Natural killer cell (primary cell): Measurements from ENCODE around the gene SNX8. TPM values are rescaled to one million over a fixed set of nuclear protein-coding genes. Genes with fewer than 3 reads are reported as not detected.

Experiments
- ATAC-seq, 3 donors: fragments of 150-1000 bp in 2 of 3; fragments of 200-7000 bp in 1 of 3; cut with Tn5 transposase; 1 replicate in 1 of 3; 2 replicates in 2 of 3; pipeline ENCODE4 v1.10.0; 2021; ENCODE audit warnings: mild to moderate bottlenecking in 2 of 3, moderate library complexity in 2 of 3
- DNase-seq, 2 donors: peaks; one replicate each; pipeline versions ENCODE4 v3.0.0 to v3.0.0-alpha.2; 2013 to 2021; ENCODE audit warnings: mixed read lengths in 1 of 2
- H3K27ac ChIP-seq: one replicate; pipeline ENCODE4 v1.5.1; 2013; ENCODE audit warnings: mild to moderate bottlenecking, low read length
- H3K27me3 ChIP-seq: one replicate; pipeline ENCODE4 v1.6.1; 2013; ENCODE audit warnings: low read length; ENCODE audit not compliant: control insufficient read depth, insufficient read depth
- H3K36me3 ChIP-seq: one replicate; pipeline ENCODE4 v1.6.1; 2013; ENCODE audit warnings: low read length; ENCODE audit not compliant: control insufficient read depth, insufficient read depth
- H3K4me1 ChIP-seq: one replicate; pipeline ENCODE4 v1.6.1; 2013; ENCODE audit warnings: low read length; ENCODE audit not compliant: control insufficient read depth, insufficient read depth
- H3K4me3 ChIP-seq: one replicate; pipeline ENCODE4 v1.5.1; 2013; ENCODE audit warnings: low read length
- H3K9me3 ChIP-seq: one replicate; pipeline ENCODE4 v1.6.1; 2013; ENCODE audit warnings: low read length; ENCODE audit not compliant: control insufficient read depth, insufficient read depth
- H3K27ac Mint-ChIP-seq, 2 donors: one replicate each; pipeline ENCODE4 v1.8.0; 2022; ENCODE audit warnings: mild to moderate bottlenecking in 2 of 2, mixed read lengths in 2 of 2, moderate library complexity in 1 of 2
- H3K27me3 Mint-ChIP-seq, 2 donors: one replicate each; pipeline ENCODE4 v1.8.0; 2022; ENCODE audit warnings: low read depth in 2 of 2, mixed read lengths in 2 of 2
- H3K36me3 Mint-ChIP-seq: one replicate; pipeline ENCODE4 v1.8.0; 2022; ENCODE audit warnings: mixed read lengths
- H3K4me1 Mint-ChIP-seq, 2 donors: one replicate each; pipeline ENCODE4 v1.8.0; 2022; ENCODE audit warnings: mixed read lengths in 2 of 2
- H3K4me3 Mint-ChIP-seq: one replicate; pipeline ENCODE4 v1.8.0; 2022; ENCODE audit warnings: mild to moderate bottlenecking, moderate library complexity, mixed read lengths
- H3K9me3 Mint-ChIP-seq, 2 donors: one replicate each; pipeline ENCODE4 v1.8.0; 2022; ENCODE audit warnings: mixed read lengths in 2 of 2
- WGBS: methylation state at CpG from one replicate; pipeline ENCODE4 v1.1.7; 2013; ENCODE audit warnings: missing lambda C conversion rate; ENCODE audit not compliant: insufficient coverage; 5-methylcytosine and 5-hydroxymethylcytosine counted together
- intact Hi-C: fragments of 100-400 bp; cut with micrococcal nuclease; formaldehyde crosslinking; loops from one replicate; pipeline ENCODE4 v1.14.2; 2022
- total RNA-seq, 4 donors: library from RNA; stranded (reverse); fragments of 120-200 nt in 1 of 4; gene quantifications; one replicate each; pipeline versions ENCODE4 v1.2.3 to v1.2.4, GENCODE V29; 2013 to 2022
- TF ChIP-seq, protein P1 (sequence below): fragments of 200-600 bp; IDR thresholded peaks from one replicate; pipeline ENCODE4 v1.8.0; 2022; ENCODE audit warnings: antibody characterized with exemption

Gene SNX8
- total RNA-seq, 3 donors from 2014 or later (not counting 1 experiment from before 2014, with no cell fraction given) = 8.3 to 15.7 (median 12.6) TPM

DNA sequence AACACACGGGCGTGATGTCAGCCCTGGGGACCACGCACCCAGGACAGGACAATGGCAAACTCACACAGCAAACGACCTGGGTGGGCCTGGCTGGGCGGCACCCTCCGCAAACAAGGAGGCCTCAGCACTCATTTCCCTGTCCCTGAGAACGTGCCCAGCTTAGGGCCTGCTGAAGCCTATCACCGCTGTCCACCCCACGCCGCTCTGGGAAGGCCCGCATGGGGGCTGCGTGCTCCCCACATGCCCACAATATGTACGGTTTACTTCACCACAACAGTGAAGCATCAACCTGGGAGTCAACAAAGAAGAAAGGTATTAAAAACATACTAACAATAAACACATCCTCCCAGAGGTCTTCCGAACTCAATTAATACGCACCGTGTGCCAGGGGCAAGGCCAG is 93.7 kb downstream of the SNX8 start:
- Histone ChIP-seq H3K27me3 (no peaks in the 10 kb centered on the region), H3K4me1 (no peaks in the 10 kb centered on the region), H3K27ac (no peak overlapping the region), H3K4me3 (no peak overlapping the region), H3K36me3 (peaks cover 56% of the 10 kb centered on the region), H3K9me3 (no peaks in the 10 kb centered on the region)
- Mint-ChIP-seq H3K9me3 (no peaks in the 10 kb centered on the region), H3K4me1 (peaks cover 0 to 5% of the 10 kb centered on the region in 2 donors), H3K27ac (no peak overlapping the region), H3K36me3 (no peaks in the 10 kb centered on the region), H3K4me3 (no peak overlapping the region), H3K27me3 (no peaks in the 10 kb centered on the region)
- DNase-seq (no peak), ATAC-seq (no peak)
- 96% methylated on average over 16 of the region's 16 CpGs for WGBS
- TF ChIP-seq, protein P1, sequence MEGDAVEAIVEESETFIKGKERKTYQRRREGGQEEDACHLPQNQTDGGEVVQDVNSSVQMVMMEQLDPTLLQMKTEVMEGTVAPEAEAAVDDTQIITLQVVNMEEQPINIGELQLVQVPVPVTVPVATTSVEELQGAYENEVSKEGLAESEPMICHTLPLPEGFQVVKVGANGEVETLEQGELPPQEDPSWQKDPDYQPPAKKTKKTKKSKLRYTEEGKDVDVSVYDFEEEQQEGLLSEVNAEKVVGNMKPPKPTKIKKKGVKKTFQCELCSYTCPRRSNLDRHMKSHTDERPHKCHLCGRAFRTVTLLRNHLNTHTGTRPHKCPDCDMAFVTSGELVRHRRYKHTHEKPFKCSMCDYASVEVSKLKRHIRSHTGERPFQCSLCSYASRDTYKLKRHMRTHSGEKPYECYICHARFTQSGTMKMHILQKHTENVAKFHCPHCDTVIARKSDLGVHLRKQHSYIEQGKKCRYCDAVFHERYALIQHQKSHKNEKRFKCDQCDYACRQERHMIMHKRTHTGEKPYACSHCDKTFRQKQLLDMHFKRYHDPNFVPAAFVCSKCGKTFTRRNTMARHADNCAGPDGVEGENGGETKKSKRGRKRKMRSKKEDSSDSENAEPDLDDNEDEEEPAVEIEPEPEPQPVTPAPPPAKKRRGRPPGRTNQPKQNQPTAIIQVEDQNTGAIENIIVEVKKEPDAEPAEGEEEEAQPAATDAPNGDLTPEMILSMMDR = no peak
- intact Hi-C loops = no loop called here

DNA sequence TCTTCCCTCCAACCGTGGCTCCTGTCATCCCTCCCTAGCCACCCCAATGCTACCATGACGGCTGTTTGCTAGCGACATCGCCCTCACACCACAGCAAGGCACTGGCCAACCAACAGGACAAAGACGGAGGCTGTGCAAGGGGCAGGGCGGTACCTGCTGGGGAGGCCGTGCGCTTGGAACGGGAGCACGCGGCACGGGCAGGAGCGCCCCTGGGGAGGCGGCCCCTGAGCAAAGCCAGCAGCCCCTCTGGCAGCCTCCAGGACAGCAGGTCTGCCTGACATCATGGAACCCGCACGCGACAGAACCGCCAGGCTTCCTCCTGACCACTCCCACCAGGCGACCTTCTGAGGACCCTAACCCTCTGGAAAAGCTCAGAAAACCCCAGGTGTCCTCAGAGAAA is 94.2 kb downstream of the SNX8 start:
- H3K4me3 Mint-ChIP-seq = no peak overlapping the region
- H3K27ac Mint-ChIP-seq = no peak overlapping the region
- H3K27me3 ChIP-seq = no peaks in the 10 kb centered on the region
- DNase-seq (no peak), ATAC-seq (no peak)
- intact Hi-C loops = no loop called here
- no peaks in the 10 kb centered on the region for H3K36me3 Mint-ChIP-seq
- TF ChIP-seq, protein P1 = no peak
- no peak overlapping the region for H3K27ac ChIP-seq
- no peaks in the 10 kb centered on the region for H3K9me3 ChIP-seq
- H3K27me3 Mint-ChIP-seq = no peaks in the 10 kb centered on the region
- H3K4me1 ChIP-seq = no peaks in the 10 kb centered on the region
- H3K4me1 Mint-ChIP-seq = peaks cover 0 to 5% of the 10 kb centered on the region in 2 donors
- H3K36me3 ChIP-seq = peaks cover 53% of the 10 kb centered on the region
- WGBS = 98% methylated on average over 19 of the region's 19 CpGs
- H3K4me3 ChIP-seq = no peak overlapping the region
- no peaks in the 10 kb centered on the region for H3K9me3 Mint-ChIP-seq

DNA sequence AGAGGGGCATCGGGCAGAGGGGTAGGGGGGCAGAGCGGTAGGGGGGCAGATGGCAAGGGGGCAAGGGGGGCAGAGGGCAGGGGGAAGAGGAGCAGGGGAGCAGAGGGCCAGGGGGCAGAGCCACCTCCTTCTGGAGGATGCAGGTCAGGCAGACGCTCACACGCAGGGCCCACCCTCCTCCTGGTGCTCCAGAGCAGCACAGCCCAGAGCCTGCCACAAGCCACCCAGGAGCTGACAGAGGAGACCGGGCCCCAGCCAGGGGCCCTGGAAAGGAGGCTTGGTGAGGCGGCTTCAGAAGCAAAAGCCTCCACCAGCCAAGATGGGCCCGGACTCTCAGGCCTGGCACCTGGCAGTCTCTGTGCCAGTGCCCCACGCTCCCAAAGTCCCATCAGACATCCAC is 94.6 kb downstream of the SNX8 start:
- no peaks in the 10 kb centered on the region for H3K9me3 ChIP-seq
- intact Hi-C loops = no loop called here
- H3K4me1 ChIP-seq = no peaks in the 10 kb centered on the region
- H3K36me3 Mint-ChIP-seq = no peaks in the 10 kb centered on the region
- 97% methylated on average over 8 of the region's 8 CpGs for WGBS
- no peak for DNase-seq
- H3K36me3 ChIP-seq = peaks cover 50% of the 10 kb centered on the region
- H3K4me1 Mint-ChIP-seq = peaks cover 0 to 5% of the 10 kb centered on the region in 2 donors
- no peak overlapping the region for H3K4me3 ChIP-seq
- TF ChIP-seq, protein P1 = no peak
- H3K27me3 ChIP-seq = no peaks in the 10 kb centered on the region
- no peak overlapping the region for H3K4me3 Mint-ChIP-seq
- no peak for ATAC-seq
- H3K9me3 Mint-ChIP-seq = no peaks in the 10 kb centered on the region
- no peaks in the 10 kb centered on the region for H3K27me3 Mint-ChIP-seq
- H3K27ac Mint-ChIP-seq = no peak overlapping the region
- H3K27ac ChIP-seq = no peak overlapping the region

DNA sequence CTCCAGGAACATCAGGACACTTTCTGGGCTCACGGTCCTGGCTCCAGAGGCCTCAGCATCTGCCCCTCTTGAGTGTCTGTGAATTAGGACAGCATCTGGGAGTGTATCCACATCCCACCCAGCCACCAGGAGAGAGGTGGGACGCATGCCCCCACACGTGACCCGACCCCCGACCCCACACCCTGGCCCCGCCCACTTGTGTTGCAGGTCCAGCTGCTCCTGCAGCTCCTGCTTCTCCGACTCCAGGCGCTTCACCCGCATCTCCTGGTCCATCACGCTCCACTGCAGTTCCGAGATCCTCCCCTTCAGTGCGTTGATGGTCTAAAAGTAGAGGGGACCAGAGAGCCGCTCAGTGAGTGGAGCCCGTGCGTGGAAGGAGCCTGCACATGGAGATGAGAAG is 95.1 kb downstream of the SNX8 start:
- WGBS = 97% methylated on average over 15 of the region's 15 CpGs
- DNase-seq (no peak), ATAC-seq (no peak)
- Mint-ChIP-seq H3K4me1 (peaks cover 0 to 2% of the 10 kb centered on the region in 2 donors), H3K27ac (no peak overlapping the region), H3K27me3 (no peaks in the 10 kb centered on the region), H3K4me3 (no peak overlapping the region), H3K9me3 (no peaks in the 10 kb centered on the region), H3K36me3 (no peaks in the 10 kb centered on the region)
- TF ChIP-seq, protein P1 = no peak
- Histone ChIP-seq H3K4me3 (no peak overlapping the region), H3K4me1 (no peaks in the 10 kb centered on the region), H3K9me3 (no peaks in the 10 kb centered on the region), H3K27me3 (no peaks in the 10 kb centered on the region), H3K36me3 (peaks cover 50% of the 10 kb centered on the region), H3K27ac (no peak overlapping the region)
- intact Hi-C loops = no loop called here
